GM21786 (cell line): ENCODE measurements around the gene LENG8.
"Not testable (repeated sequence)": the region's sequence is repeated elsewhere in the genome, so short reads cannot be mapped to it uniquely, and the experiment has no call there.

Experiments
- ATAC-seq: cut with Tn5 transposase; IDR thresholded peaks from one replicate; pipeline ENCODE4 v1.9.1; 2021; ENCODE audit not compliant: unreplicated experiment

Gene LENG8

GRCh38 chr19:54439174-54439851 lies 9.7 kb upstream of the LENG8 start:
- ATAC-seq, result no peak

DNA sequence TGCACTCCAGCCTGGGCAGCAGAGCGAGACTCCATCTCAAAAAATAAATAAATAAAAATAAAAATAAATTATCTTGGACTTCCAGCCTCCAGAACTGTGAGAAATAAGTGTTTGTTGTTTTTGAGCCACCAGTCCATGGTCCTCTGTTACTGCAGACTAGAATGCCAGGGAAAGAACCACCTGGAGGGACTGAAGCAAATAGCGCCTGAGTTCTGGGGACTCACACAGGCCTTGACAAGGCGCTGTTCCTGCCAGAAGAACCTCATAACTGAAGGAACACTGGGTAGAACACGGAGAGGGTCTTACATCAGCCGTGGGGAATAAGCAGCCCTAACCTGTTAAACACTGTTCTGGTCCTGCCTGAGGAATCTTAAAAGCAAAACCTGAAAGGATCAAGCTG lies 8.4 kb upstream of the LENG8 start:
- no peak for ATAC-seq

- no peak for ATAC-seq
Observed at GRCh38 chr19:54444737-54445136, 4.3 kb upstream of the LENG8 start.

DNA sequence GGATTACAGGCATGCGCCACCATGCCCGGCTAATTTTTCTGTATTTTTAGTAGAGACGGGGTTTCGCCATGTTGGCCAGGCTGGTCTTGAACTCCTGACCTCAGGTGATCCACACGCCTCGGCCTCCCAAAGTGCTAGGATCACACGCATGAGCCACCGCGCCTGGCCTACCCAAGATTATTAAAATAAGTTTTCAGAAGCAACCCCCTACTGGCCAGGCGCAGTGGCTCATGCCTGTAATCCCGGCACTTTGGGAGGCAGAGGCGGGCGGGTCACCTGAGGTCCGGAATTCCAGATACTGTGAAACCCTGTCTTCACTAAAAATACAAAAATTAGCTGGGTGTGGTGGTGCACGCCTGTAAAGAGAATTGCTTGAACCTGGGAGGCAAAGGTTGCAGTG lies 2.6 kb upstream of the LENG8 start:
- ATAC-seq, result not testable (repeated sequence)

DNA sequence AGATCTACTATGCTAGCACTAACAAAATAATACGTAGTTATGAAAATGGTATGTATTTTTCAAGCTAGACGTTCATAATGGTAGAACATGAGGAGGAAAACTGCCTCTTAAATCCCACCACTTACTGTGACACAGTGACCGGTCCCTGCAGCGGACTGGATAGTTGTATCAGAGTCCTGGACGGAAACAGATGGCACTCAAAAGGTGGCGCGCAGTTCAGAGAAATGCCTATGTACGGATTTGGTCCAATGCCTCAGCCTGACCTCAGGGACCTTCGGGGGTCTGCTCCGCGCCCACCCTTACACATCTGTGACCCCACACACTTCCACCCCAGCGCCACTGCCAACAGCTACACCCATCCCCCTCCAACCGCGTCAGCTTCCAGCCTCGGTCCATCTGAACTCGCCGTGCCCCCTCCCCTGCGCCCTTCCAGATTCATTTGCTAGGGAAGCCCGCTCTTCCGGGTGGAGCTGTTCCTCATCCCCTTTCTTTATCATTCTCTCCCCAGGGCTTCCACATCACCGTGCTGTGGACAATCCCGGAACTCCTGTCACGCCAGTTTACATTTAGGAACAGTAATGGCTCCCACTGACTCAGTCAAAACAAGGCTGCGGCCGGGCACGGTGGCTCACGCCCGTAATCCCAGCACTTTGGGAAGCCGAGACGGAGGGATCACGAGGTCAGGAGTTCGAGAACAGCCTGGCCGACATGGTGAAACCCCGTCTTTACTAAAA lies 792 bp upstream of the LENG8 start:
- ATAC-seq, result peak; percentile 23

DNA sequence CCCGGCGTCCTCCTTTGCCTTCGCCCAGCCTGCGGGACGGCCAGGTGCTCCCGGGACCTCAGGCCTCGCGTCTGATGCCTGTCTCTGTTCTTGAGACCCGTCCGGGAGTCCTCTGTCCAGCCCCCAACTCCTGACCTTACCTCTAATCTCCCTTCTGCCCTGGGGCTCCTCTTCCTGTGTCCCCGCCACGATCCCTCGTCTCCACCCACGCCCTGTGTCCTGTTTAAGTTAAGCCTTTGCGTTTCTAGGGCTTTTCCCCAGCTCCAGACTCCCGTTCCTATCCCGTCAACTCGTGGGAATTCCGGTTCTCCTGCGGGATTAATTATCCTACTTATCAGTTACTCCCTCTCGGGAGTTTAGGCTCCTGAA lies 686 bp downstream of the LENG8 start:
- ATAC-seq, result no peak

GRCh38 chr19:54451331-54451871 lies 2.4 kb downstream of the LENG8 start:
- no peak for ATAC-seq

GRCh38 chr19:54451997-54452396 lies 3.0 kb downstream of the LENG8 start:
- no peak for ATAC-seq

DNA sequence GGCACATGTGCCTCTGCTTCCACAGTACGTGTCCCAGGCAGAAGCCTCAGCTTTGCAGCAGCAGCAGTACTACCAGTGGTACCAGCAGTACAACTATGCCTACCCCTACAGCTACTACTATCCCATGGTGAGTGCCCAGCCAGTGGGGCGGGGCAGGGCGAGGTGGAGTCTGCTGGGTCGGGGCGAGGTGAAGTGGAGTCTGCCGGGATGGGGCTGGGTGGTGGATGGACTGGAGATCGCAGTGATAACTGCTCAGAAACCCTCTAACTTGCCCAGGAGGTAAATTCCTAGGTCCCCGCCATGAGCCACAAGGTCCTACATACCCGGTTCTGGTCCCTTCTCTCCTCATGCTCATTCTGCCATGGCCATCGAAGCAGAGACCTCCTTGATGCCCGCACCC lies 3.6 kb downstream of the LENG8 start:
- ATAC-seq, result no peak

DNA sequence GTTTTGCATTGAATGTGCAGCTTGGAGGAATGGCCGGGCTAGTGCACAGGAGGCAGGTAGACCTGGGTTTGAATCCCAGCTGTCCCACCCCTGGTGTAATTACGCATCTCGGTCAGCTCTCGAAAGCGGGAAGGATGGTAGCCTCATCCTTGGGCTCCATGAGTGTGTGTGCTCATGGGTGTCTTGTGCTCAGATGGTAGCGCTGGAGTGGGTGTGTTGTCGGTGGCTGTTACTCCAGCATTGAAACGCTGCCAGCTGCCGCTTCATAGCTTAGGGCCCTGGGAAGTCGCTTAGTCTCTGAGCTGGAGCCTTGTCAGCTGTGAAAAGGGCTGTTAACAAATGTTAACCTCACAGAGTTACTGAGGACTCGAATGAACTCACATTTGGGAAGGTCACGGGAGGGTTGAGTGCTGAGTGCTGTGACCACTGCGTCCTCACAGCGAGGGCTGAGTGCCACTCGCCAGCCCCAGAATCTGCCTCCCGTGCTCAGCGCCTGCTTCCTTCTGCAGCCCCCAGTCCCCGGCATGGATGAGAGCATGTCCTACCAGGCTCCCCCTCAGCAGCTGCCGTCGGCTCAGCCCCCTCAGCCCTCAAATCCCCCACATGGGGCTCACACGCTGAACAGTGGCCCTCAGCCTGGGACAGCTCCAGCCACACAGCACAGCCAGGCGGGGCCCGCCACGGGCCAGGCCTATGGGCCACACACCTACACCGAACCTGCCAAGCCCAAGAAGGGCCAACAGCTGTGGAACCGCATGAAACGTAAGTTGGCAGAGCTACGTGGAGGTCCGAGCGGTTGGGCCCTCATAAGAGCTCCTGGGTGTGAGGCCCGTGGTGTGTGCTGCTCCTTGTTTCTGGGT lies 5.2 kb downstream of the LENG8 start:
- ATAC-seq, result no peak

DNA sequence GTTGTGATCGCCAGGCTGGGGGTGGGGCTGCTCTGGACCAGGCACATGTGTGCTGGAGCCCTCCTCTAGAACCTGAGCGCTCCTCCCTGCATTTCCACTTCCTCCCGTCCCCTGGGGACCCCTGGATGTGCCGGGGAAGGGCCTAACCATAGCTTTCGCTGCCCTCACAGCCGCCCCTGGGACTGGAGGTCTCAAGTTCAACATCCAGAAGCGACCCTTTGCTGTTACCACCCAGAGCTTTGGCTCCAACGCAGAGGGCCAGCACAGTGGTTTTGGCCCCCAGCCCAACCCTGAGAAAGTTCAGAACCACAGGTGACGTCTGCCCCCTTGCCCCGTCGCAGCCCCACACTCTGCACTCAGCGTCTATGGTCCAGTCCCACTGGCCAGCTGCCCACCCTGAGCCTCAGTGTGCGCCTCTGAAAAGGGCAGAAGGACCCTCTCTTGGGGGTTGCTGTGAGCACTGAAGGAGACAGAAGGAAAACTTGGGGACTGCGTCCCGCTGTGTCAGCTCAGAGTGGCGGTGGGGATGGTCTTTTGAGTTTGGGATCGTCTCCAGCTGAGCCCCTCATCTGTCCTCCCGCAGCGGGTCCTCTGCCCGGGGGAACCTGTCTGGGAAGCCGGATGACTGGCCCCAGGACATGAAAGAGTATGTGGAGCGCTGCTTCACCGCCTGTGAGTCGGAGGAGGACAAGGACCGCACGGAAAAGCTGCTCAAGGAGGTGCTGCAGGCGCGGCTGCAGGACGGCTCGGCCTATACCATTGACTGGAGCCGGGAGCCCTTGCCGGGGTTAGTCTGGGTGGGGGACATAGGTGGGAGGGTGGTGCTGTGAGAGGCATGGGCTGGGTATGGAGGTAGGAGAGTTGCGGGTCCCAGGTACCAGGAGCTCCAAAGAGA lies 6.0 kb downstream of the LENG8 start:
- no peak for ATAC-seq

DNA sequence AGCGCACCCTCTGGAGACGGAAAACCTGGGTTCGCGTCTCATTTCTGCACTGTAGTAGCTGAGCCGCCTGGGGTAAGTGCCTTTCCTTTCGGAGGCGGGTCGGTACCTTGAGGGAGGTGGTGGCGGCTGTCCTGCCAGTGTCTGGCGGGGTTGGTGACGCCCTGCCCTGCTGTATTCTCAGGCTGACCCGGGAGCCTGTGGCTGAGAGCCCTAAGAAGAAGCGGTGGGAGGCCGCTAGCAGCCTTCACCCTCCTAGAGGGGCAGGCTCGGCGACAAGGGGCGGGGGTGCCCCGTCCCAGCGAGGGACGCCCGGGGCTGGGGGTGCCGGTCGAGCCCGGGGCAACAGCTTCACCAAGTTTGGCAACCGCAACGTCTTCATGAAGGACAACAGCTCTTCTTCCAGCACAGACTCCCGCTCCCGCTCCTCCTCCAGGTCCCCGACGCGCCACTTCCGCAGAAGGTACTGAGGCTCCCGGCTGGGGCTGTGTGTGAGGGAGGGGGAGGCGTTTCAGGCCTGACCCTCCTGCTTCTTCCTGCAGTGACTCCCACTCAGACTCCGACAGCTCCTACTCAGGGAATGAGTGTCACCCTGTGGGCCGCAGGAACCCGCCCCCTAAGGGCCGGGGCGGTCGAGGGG lies 6.9 kb downstream of the LENG8 start:
- no peak for ATAC-seq

GRCh38 chr19:54456423-54457373 lies 7.7 kb downstream of the LENG8 start:
- no peak for ATAC-seq

DNA sequence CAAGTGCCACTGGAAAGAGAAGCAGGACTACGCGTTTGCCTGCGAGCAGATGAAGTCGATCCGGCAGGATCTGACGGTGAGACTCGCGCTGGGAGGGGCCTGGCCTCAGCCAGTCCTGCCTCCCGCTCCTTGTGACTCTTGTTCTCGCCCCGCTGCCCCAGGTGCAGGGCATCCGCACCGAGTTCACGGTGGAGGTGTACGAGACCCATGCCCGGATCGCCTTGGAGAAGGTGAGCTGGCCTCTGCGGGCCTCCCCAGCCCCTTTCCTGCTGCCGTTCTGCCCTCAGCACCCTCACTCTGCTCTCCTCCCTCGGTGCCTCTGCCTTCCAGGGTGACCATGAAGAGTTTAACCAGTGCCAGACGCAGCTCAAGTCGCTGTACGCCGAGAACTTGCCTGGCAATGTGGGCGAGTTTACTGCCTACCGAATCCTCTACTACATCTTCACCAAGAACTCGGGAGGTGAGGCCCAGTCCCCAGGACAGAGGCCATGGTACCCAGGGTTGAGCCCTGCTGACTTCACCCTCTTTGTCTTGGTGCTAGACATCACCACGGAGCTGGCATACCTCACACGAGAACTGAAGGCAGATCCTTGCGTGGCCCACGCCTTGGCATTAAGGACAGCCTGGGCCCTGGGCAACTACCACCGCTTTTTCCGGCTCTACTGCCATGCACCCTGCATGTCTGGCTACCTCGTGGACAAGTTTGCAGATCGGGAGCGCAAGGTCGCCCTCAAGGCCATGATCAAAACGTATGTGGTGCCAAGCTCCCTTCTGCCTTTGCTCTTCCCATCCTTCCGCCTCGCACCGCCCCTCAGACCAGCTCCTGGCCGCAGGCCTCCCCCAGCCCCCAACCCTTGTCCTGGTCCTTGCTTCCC lies 9.0 kb downstream of the LENG8 start:
- no peak for ATAC-seq

- ATAC-seq, result no peak
Observed at GRCh38 chr19:54458648-54459281, 9.8 kb downstream of the LENG8 start.

DNA sequence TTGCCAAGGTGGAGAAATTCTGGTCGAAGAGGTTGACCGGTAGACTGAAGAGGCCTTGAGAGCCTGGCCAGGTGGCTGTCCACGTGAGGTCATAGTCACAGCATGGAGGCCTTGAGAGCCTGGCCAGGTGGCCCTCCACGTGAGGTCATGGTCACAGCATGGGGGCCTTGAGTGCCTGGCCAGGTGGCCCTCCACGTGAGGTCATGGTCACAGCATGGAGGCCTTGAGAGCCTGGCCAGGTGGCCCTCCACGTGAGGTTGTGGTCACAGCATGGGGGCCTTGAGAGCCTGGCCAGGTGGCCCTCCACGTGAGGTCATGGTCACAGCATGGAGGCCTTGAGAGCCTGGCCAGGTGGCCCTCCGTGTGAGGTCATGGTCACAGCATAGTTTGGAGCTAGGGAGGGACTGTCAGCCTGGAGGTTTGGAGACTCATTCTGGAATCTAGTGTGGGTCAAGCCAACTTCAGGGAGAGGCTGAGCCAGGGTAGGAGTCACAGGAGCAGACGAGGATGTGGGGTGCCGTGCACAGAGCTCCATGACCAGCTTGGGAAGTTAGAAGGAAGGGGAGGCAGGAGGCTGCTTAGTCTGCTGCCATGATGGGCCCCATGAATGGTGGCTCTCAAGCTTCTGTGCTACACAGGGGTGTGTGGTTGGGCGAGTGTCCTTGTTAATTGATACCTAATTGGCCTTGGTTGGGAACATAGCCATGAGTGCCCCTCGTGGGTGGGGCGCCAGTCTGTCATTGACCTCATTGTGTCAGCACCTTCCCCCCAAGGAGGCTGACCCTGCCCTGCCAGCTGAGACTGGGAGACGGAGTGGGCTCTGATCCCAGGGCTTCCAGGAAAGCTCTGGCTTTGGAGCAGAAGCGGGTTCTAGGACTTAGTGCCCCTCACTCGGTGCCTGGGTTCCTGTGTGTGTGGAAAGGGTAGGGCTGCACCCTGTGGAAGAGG lies 10.6 kb downstream of the LENG8 start:
- no peak for ATAC-seq
